Neural progenitor cell (in vitro differentiated cells): Measurements from ENCODE around the gene TARDBP. TPM values are rescaled to one million over a fixed set of nuclear protein-coding genes. Genes with fewer than 3 reads are reported as not detected.

Experiments
- DNase-seq: peaks from one replicate; pipeline ENCODE4 v3.0.0-alpha.2; 2016; ENCODE audit warnings: low spot score
- H2AFZ ChIP-seq: fragments of 200-600 bp; sonication (generic); replicated peaks from 2 replicates; pipeline ENCODE4 v1.6.1; 2016; ENCODE audit warnings: antibody characterized with exemption
- H3F3A ChIP-seq: fragments of 200-600 bp; sonication (generic); 2 replicates; pipeline ENCODE4 v1.6.1; 2016; ENCODE audit warnings: antibody characterized with exemption, low read depth
- H3K27ac ChIP-seq: fragments of 200-600 bp; sonication (generic); 2 replicates; pipeline ENCODE4 v1.5.1; 2016; ENCODE audit warnings: mild to moderate bottlenecking
- H3K27me3 ChIP-seq: fragments of 200-600 bp; sonication (generic); 2 replicates; pipeline ENCODE4 v1.6.1; 2016; ENCODE audit warnings: mild to moderate bottlenecking, moderate library complexity
- H3K36me3 ChIP-seq: fragments of 200-600 bp; sonication (generic); 2 replicates; pipeline ENCODE4 v1.5.1; 2016
- H3K4me1 ChIP-seq: fragments of 200-600 bp; sonication (generic); 2 replicates; pipeline ENCODE4 v1.6.1; 2016; ENCODE audit warnings: mixed run types
- H3K4me2 ChIP-seq: fragments of 200-600 bp; sonication (generic); 2 replicates; pipeline ENCODE4 v1.6.1; 2016
- H3K4me3 ChIP-seq: fragments of 200-600 bp; sonication (generic); 2 replicates; pipeline ENCODE4 v1.5.1; 2016
- H3K79me2 ChIP-seq: fragments of 200-600 bp; sonication (generic); 2 replicates; pipeline ENCODE4 v1.6.1; 2016; ENCODE audit warnings: low read depth
- H3K9ac ChIP-seq: fragments of 200-600 bp; sonication (generic); 2 replicates; pipeline ENCODE4 v1.6.1; 2016
- H3K9me3 ChIP-seq: fragments of 200-600 bp; sonication (generic); 2 replicates; pipeline ENCODE4 v1.5.1; 2016; ENCODE audit warnings: low read depth
- H4K20me1 ChIP-seq: fragments of 200-600 bp; sonication (generic); 2 replicates; pipeline ENCODE4 v1.6.1; 2016; ENCODE audit warnings: low read depth
- H3K27ac Mint-ChIP-seq: 3 replicates; pipeline ENCODE4 v1.8.0; 2021; ENCODE audit warnings: mixed read lengths
- H3K27me3 Mint-ChIP-seq: 2 replicates; pipeline ENCODE4 v1.8.0; 2022; ENCODE audit warnings: low read depth, mild to moderate bottlenecking, inconsistent platforms, moderate library complexity, mixed read lengths; ENCODE audit not compliant: insufficient read depth
- H3K36me3 Mint-ChIP-seq: 3 replicates; pipeline ENCODE4 v1.8.0; 2021; ENCODE audit warnings: mixed read lengths
- H3K4me1 Mint-ChIP-seq: 3 replicates; pipeline ENCODE4 v1.8.0; 2021; ENCODE audit warnings: mixed read lengths
- H3K4me3 Mint-ChIP-seq: 3 replicates; pipeline ENCODE4 v1.8.0; 2021; ENCODE audit warnings: mild to moderate bottlenecking, moderate library complexity, mixed read lengths
- H3K9me3 Mint-ChIP-seq: 3 replicates; pipeline ENCODE4 v1.8.0; 2020; ENCODE audit warnings: mixed read lengths
- CTCF ChIP-seq: fragments of 200-600 bp; sonication (generic); IDR thresholded peaks from 2 replicates; pipeline ENCODE4 v1.5.1; 2017; ENCODE audit warnings: antibody characterized with exemption, mild to moderate bottlenecking
- EZH2 ChIP-seq: fragments of 200-600 bp; sonication (generic); IDR thresholded peaks from 2 replicates; pipeline ENCODE4 v1.6.1; 2017; ENCODE audit warnings: antibody characterized with exemption, mild to moderate bottlenecking, moderate library complexity
- EZH2phosphoT487 ChIP-seq: fragments of 200-600 bp; sonication (generic); IDR thresholded peaks from 2 replicates; pipeline ENCODE4 v1.6.1; 2017; ENCODE audit warnings: antibody characterized with exemption
- total RNA-seq: library from RNA; depleted of rRNA; stranded (reverse); fragments of >200 nt; gene quantifications from 2 replicates; pipeline ENCODE4 v1.2.3, GENCODE V29; 2015; ENCODE audit warnings: low replicate concordance

The TARDBP gene
- total RNA-seq, 1 donor from 2014 or later = 202 TPM

GRCh38 chr1:11042995-11043874 is 30.8 kb downstream of the TARDBP start:
- Histone ChIP-seq H3K4me2 (no peak overlapping the region), H2AFZ (no peak overlapping the region), H3K4me3 (no peak overlapping the region), H3K79me2 (no peaks in the 10 kb centered on the region), H4K20me1 (no peaks in the 10 kb centered on the region), H3K27me3 (no peaks in the 10 kb centered on the region), H3K27ac (no peak overlapping the region), H3K36me3 (no peaks in the 10 kb centered on the region), H3K4me1 (no peaks in the 10 kb centered on the region), H3F3A (no peaks in the 10 kb centered on the region), H3K9me3 (no peaks in the 10 kb centered on the region), H3K9ac (no peak overlapping the region)
- Mint-ChIP-seq H3K27ac (no peak overlapping the region), H3K9me3 (no peaks in the 10 kb centered on the region), H3K27me3 (peaks cover 2% of the 10 kb centered on the region), H3K36me3 (no peaks in the 10 kb centered on the region), H3K4me3 (no peak overlapping the region), H3K4me1 (peaks cover 4% of the 10 kb centered on the region)
- TF ChIP-seq EZH2phosphoT487 (no peak), EZH2 (no peak), CTCF (no peak)
- DNase-seq = no peak

GRCh38 chr1:11044086-11044848 is 31.8 kb downstream of the TARDBP start:
- Mint-ChIP-seq H3K4me1 (peaks cover 4% of the 10 kb centered on the region), H3K36me3 (no peaks in the 10 kb centered on the region), H3K27me3 (peaks cover 2% of the 10 kb centered on the region), H3K4me3 (peak overlapping the region; percentile 72), H3K27ac (no peak overlapping the region), H3K9me3 (no peaks in the 10 kb centered on the region)
- H3K9me3 ChIP-seq = no peaks in the 10 kb centered on the region
- TF ChIP-seq CTCF = no peak
- no peak for TF ChIP-seq EZH2
- TF ChIP-seq EZH2phosphoT487 = no peak
- no peaks in the 10 kb centered on the region for H3F3A ChIP-seq
- DNase-seq = no peak
- no peaks in the 10 kb centered on the region for H3K36me3 ChIP-seq
- no peaks in the 10 kb centered on the region for H4K20me1 ChIP-seq
- H3K27ac ChIP-seq = no peak overlapping the region
- no peaks in the 10 kb centered on the region for H3K27me3 ChIP-seq
- H3K4me2 ChIP-seq = no peak overlapping the region
- H3K4me1 ChIP-seq = no peaks in the 10 kb centered on the region
- no peaks in the 10 kb centered on the region for H3K79me2 ChIP-seq
- H3K9ac ChIP-seq = no peak overlapping the region
- no peak overlapping the region for H3K4me3 ChIP-seq
- H2AFZ ChIP-seq = no peak overlapping the region

GRCh38 chr1:11044849-11045427 is 32.5 kb downstream of the TARDBP start:
- H2AFZ ChIP-seq = no peak overlapping the region

More at GRCh38 chr1:11044849-11045427, 32.5 kb downstream of the TARDBP start:
- Mint-ChIP-seq H3K27ac (no peak overlapping the region), H3K27me3 (peaks cover 2% of the 10 kb centered on the region), H3K9me3 (no peaks in the 10 kb centered on the region), H3K4me3 (peak overlapping the region; percentile 72), H3K36me3 (no peaks in the 10 kb centered on the region), H3K4me1 (peaks cover 4% of the 10 kb centered on the region)
- TF ChIP-seq CTCF (no peak), EZH2phosphoT487 (no peak), EZH2 (no peak)
- no peak overlapping the region for H3K4me3 ChIP-seq
- no peaks in the 10 kb centered on the region for H3F3A ChIP-seq
- no peak overlapping the region for H3K27ac ChIP-seq
- no peaks in the 10 kb centered on the region for H3K9me3 ChIP-seq
- H4K20me1 ChIP-seq = no peaks in the 10 kb centered on the region
- no peaks in the 10 kb centered on the region for H3K4me1 ChIP-seq
- no peaks in the 10 kb centered on the region for H3K79me2 ChIP-seq
- no peak overlapping the region for H3K9ac ChIP-seq
- H3K4me2 ChIP-seq = no peak overlapping the region
- H3K27me3 ChIP-seq = no peaks in the 10 kb centered on the region
- no peak for DNase-seq
- H3K36me3 ChIP-seq = no peaks in the 10 kb centered on the region
